T-cell (primary cell): Measurements from ENCODE around the gene KCNQ1OT1. TPM values are rescaled to one million over a fixed set of nuclear protein-coding genes. Genes with fewer than 3 reads are reported as not detected.

Source experiments
- ATAC-seq, 4 experiments: fragments of 200-7000 bp in 3 of 4; fragments of 150-1000 bp in 1 of 4; cut with Tn5 transposase; replicated peaks in 1 of 4; 1 replicate in 3 of 4; 2 replicates in 1 of 4; pipeline ENCODE4 v1.10.0; 2021; ENCODE audit warnings: moderate library complexity in 3 of 4, mild to moderate bottlenecking in 2 of 4, moderate number of reproducible peaks in 1 of 4
- CTCF ChIA-PET, 2 donors: fragments of 300-600 bp; sonication (Branson Sonifier 250); formaldehyde crosslinking; loops; one replicate each; lab custom pipeline; 2022; ENCODE audit warnings: antibody characterized with exemption in 2 of 2; lab: Charles Lee
- POLR2A ChIA-PET, 2 donors: fragments of 300-600 bp; sonication (Branson Sonifier 250); formaldehyde crosslinking; loops; one replicate each; lab custom pipeline; 2022; ENCODE audit warnings: antibody characterized with exemption in 2 of 2; lab: Charles Lee
- DNase-seq, 35 experiments: peaks; one replicate each; pipeline versions ENCODE4 v3.0.0 to v3.0.0-alpha.2; 2013 to 2023
- H3K27ac ChIP-seq: one replicate; pipeline ENCODE4 v1.5.1; 2013; ENCODE audit warnings: low read length
- H3K27me3 ChIP-seq, 2 experiments: replicated peaks in 1 of 2; 1 replicate in 1 of 2; 2 replicates in 1 of 2; pipeline versions ENCODE4 v1.6.1 to v1.7.0; 2013; ENCODE audit warnings: low read length in 1 of 2, mixed read lengths in 1 of 2; ENCODE audit not compliant: control insufficient read depth in 2 of 2, insufficient read depth in 2 of 2; ENCODE audit errors: extremely low read depth in 1 of 2
- H3K36me3 ChIP-seq, 2 donors: 1 replicate in 1 of 2; 2 replicates in 1 of 2; pipeline versions ENCODE4 v1.6.1 to v1.7.0; 2013; ENCODE audit warnings: low read length in 1 of 2; ENCODE audit not compliant: control insufficient read depth in 2 of 2, insufficient read depth in 1 of 2; ENCODE audit errors: extremely low read depth in 1 of 2
- H3K4me1 ChIP-seq, 2 experiments: 1 replicate in 1 of 2; 2 replicates in 1 of 2; pipeline versions ENCODE4 v1.6.1 to v1.7.0; 2013; ENCODE audit warnings: low read length in 2 of 2, mixed read lengths in 1 of 2; ENCODE audit not compliant: insufficient read depth in 2 of 2, control insufficient read depth in 1 of 2; ENCODE audit errors: extremely low read depth in 1 of 2
- H3K4me3 ChIP-seq, 2 donors: 1 replicate in 1 of 2; 2 replicates in 1 of 2; pipeline versions ENCODE4 v1.5.1 to v1.7.0; 2013; ENCODE audit warnings: mild to moderate bottlenecking in 2 of 2, low read length in 1 of 2, moderate library complexity in 1 of 2; ENCODE audit not compliant: control insufficient read depth in 1 of 2; ENCODE audit errors: extremely low read depth in 1 of 2
- H3K9me3 ChIP-seq: 2 replicates; pipeline ENCODE4 v1.7.0; 2013
- H3K27ac Mint-ChIP-seq, 2 donors: one replicate each; pipeline ENCODE4 v1.8.0; 2020 to 2021; ENCODE audit warnings: mild to moderate bottlenecking in 2 of 2, mixed read lengths in 2 of 2
- H3K27me3 Mint-ChIP-seq, 2 donors: one replicate each; pipeline ENCODE4 v1.8.0; 2021 to 2022; ENCODE audit warnings: mixed read lengths in 2 of 2
- H3K36me3 Mint-ChIP-seq: one replicate; pipeline ENCODE4 v1.8.0; 2021; ENCODE audit warnings: mixed read lengths
- H3K4me1 Mint-ChIP-seq, 3 donors: one replicate each; pipeline ENCODE4 v1.8.0; 2020 to 2022; ENCODE audit warnings: mixed read lengths in 3 of 3, mild to moderate bottlenecking in 1 of 3
- H3K4me3 Mint-ChIP-seq, 3 donors: one replicate each; pipeline ENCODE4 v1.8.0; 2020 to 2022; ENCODE audit warnings: mild to moderate bottlenecking in 3 of 3, mixed read lengths in 3 of 3, moderate library complexity in 3 of 3
- H3K9me3 Mint-ChIP-seq, 3 donors: one replicate each; pipeline ENCODE4 v1.8.0; 2020 to 2022; ENCODE audit warnings: mixed read lengths in 3 of 3
- WGBS: methylation state at CpG from one replicate; pipeline ENCODE4 v1.1.5; 2013; ENCODE audit warnings: missing lambda C conversion rate; ENCODE audit not compliant: insufficient coverage; 5-methylcytosine and 5-hydroxymethylcytosine counted together
- total RNA-seq, 35 experiments: library from RNA in 6 of 35; stranded (reverse) in 6 of 35; fragments of 120-200 nt in 1 of 35; gene quantifications; one replicate each; pipeline versions ENCODE4 v1.2.1 to v1.2.4 and lab custom pipeline; 2013 to 2026

The KCNQ1OT1 gene
- total RNA-seq, 5 donors from 2014 or later (not counting 1 experiment from before 2014, with no cell fraction given): 0.30 to 0.42 (median 0.35) TPM

GRCh38 chr11:2665526-2666400 is 34.0 kb downstream of the KCNQ1OT1 start:
- WGBS: 95% methylated on average over 5 of the region's 11 CpGs
- no peaks in the 10 kb centered on the region for H3K27me3 ChIP-seq
- ChIA-PET POLR2A (no interaction called here), CTCF (no interaction called here)
- no peaks in the 10 kb centered on the region for H3K9me3 ChIP-seq
- H3K4me3 Mint-ChIP-seq: no peak overlapping the region
- no peak overlapping the region for H3K27ac Mint-ChIP-seq
- H3K27me3 Mint-ChIP-seq: no peaks in the 10 kb centered on the region
- H3K4me1 Mint-ChIP-seq: no peaks in the 10 kb centered on the region
- peaks cover 0 to 3% of the 10 kb centered on the region in 2 donors for H3K36me3 ChIP-seq
- no peaks in the 10 kb centered on the region for H3K9me3 Mint-ChIP-seq
- H3K4me1 ChIP-seq: no peaks in the 10 kb centered on the region
- peaks cover 32% of the 10 kb centered on the region for H3K36me3 Mint-ChIP-seq
- DNase-seq (no peak), ATAC-seq (no peak)
- no peak overlapping the region for H3K4me3 ChIP-seq
- H3K27ac ChIP-seq: no peak overlapping the region

- Mint-ChIP-seq H3K4me3 (no peak overlapping the region), H3K27ac (no peak overlapping the region), H3K9me3 (peaks cover 0 to 4% (median 0%) of the 10 kb centered on the region in 3 donors), H3K27me3 (no peaks in the 10 kb centered on the region), H3K36me3 (peaks cover 33% of the 10 kb centered on the region), H3K4me1 (no peaks in the 10 kb centered on the region)
- no peak for DNase-seq
- Histone ChIP-seq H3K4me3 (no peak overlapping the region), H3K27ac (no peak overlapping the region), H3K4me1 (no peaks in the 10 kb centered on the region), H3K36me3 (peaks cover 0 to 3% of the 10 kb centered on the region in 2 donors), H3K27me3 (no peaks in the 10 kb centered on the region), H3K9me3 (no peaks in the 10 kb centered on the region)
- ChIA-PET CTCF (no interaction called here), POLR2A (no interaction called here)
- no peak for ATAC-seq
- WGBS: 87% methylated on average over 6 of the region's 14 CpGs
These were observed 34.8 kb downstream of the KCNQ1OT1 start for GRCh38 chr11:2664791-2665525.

- Mint-ChIP-seq H3K4me1 (no peaks in the 10 kb centered on the region), H3K27me3 (no peaks in the 10 kb centered on the region), H3K36me3 (peaks cover 35% of the 10 kb centered on the region), H3K9me3 (peaks cover 0 to 4% (median under 1%) of the 10 kb centered on the region in 3 donors), H3K4me3 (no peak overlapping the region), H3K27ac (no peak overlapping the region)
- 89% methylated on average over 5 of the region's 9 CpGs for WGBS
- Histone ChIP-seq H3K36me3 (peaks cover 0 to 3% of the 10 kb centered on the region in 2 donors), H3K27ac (no peak overlapping the region), H3K27me3 (no peaks in the 10 kb centered on the region), H3K4me3 (no peak overlapping the region), H3K4me1 (no peaks in the 10 kb centered on the region), H3K9me3 (no peaks in the 10 kb centered on the region)
- CTCF ChIA-PET: no interaction called here
- no peak for ATAC-seq
- DNase-seq: no peak
- POLR2A ChIA-PET: no interaction called here
These were observed 35.4 kb downstream of the KCNQ1OT1 start for GRCh38 chr11:2664376-2664775.

GRCh38 chr11:2663915-2664314 is 35.9 kb downstream of the KCNQ1OT1 start:
- H3K27me3 ChIP-seq: no peaks in the 10 kb centered on the region
- peaks cover 38% of the 10 kb centered on the region for H3K36me3 Mint-ChIP-seq
- ATAC-seq (no peak), DNase-seq (no peak)
- no peaks in the 10 kb centered on the region for H3K27me3 Mint-ChIP-seq
- H3K9me3 Mint-ChIP-seq: peaks cover 0 to 5% (median 4%) of the 10 kb centered on the region in 3 donors
- H3K27ac Mint-ChIP-seq: no peak overlapping the region
- no peak overlapping the region for H3K27ac ChIP-seq
- no peak overlapping the region for H3K4me3 ChIP-seq
- peaks cover 0 to 3% (median 0%) of the 10 kb centered on the region in 3 donors for H3K4me1 Mint-ChIP-seq
- peaks cover 0 to 3% of the 10 kb centered on the region in 2 donors for H3K36me3 ChIP-seq
- no peak overlapping the region for H3K4me3 Mint-ChIP-seq
- CTCF ChIA-PET: no interaction called here
- H3K4me1 ChIP-seq: no peaks in the 10 kb centered on the region
- H3K9me3 ChIP-seq: no peaks in the 10 kb centered on the region
- POLR2A ChIA-PET: no interaction called here

GRCh38 chr11:2663506-2663905 is 36.3 kb downstream of the KCNQ1OT1 start:
- 90% methylated on average over 2 of the region's 2 CpGs for WGBS
- H3K4me3 Mint-ChIP-seq: no peak overlapping the region
- Histone ChIP-seq H3K4me1 (no peaks in the 10 kb centered on the region), H3K4me3 (no peak overlapping the region), H3K27ac (no peak overlapping the region), H3K27me3 (no peaks in the 10 kb centered on the region), H3K9me3 (no peaks in the 10 kb centered on the region), H3K36me3 (peaks cover 0 to 3% of the 10 kb centered on the region in 2 donors)
- H3K36me3 Mint-ChIP-seq: peaks cover 38% of the 10 kb centered on the region
- no peak for DNase-seq
- H3K27me3 Mint-ChIP-seq: no peaks in the 10 kb centered on the region
- H3K9me3 Mint-ChIP-seq: peaks cover 0 to 5% (median 4%) of the 10 kb centered on the region in 3 donors
- H3K4me1 Mint-ChIP-seq: peaks cover 0 to 4% (median 0%) of the 10 kb centered on the region in 3 donors
- ChIA-PET POLR2A (no interaction called here), CTCF (no interaction called here)
- no peak overlapping the region for H3K27ac Mint-ChIP-seq
- no peak for ATAC-seq

GRCh38 chr11:2662430-2663299 is 37.1 kb downstream of the KCNQ1OT1 start:
- Histone ChIP-seq H3K4me1 (no peaks in the 10 kb centered on the region), H3K9me3 (no peaks in the 10 kb centered on the region), H3K36me3 (peaks cover 0 to 3% of the 10 kb centered on the region in 2 donors), H3K4me3 (no peak overlapping the region), H3K27ac (no peak overlapping the region), H3K27me3 (no peaks in the 10 kb centered on the region)
- 93% methylated on average over 16 of the region's 19 CpGs for WGBS
- ChIA-PET CTCF (no interaction called here), POLR2A (no interaction called here)
- ATAC-seq (no peak), DNase-seq (no peak)
- Mint-ChIP-seq H3K27ac (no peak overlapping the region), H3K36me3 (peaks cover 40% of the 10 kb centered on the region), H3K4me1 (peaks cover 0 to 4% (median 0%) of the 10 kb centered on the region in 3 donors), H3K4me3 (no peak overlapping the region), H3K9me3 (peaks cover 0 to 5% (median 4%) of the 10 kb centered on the region in 3 donors), H3K27me3 (no peaks in the 10 kb centered on the region)
